ENCODE data around the gene RAC3.

- TF ChIP-seq CTCF (IDR thresholded peaks at IDR 0.05) (no peak), EZH2 (IDR thresholded peaks at IDR 0.05) (no peak)
These were observed 21.7 kb downstream of the RAC3 start for GRCh38 chr17:82053130-82053529.
